Measurements from ENCODE around the gene TRIM44.
A peak's percentile ranks its signal among the peaks of the same experiment; 100 is the strongest.
"Not testable (repeated sequence)": the region's sequence is repeated elsewhere in the genome, so short reads cannot be mapped to it uniquely, and the experiment has no call there.

TRIM44 gene

DNA sequence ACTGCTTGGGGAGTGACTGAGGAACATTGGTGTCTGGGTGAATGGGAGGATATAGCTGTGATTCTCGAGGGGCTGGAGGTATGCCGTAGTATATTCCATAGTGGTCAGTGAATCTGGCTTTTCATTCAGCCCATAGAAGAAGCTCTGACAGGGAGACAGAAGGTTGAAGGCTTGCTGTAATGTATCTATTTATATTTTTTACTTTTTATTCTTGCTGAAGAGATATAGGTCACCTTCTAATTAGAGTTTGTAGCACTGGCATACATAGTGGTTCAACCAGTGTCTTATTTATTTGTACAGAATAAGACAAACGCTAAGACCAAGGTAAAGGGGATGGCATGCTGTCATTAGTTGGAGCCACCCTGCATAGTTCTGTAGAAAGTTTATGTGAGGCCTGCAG, 10.0 kb downstream of the TRIM44 start:
- no peak for DNase-seq (ENCODE audit: low read depth)

DNA sequence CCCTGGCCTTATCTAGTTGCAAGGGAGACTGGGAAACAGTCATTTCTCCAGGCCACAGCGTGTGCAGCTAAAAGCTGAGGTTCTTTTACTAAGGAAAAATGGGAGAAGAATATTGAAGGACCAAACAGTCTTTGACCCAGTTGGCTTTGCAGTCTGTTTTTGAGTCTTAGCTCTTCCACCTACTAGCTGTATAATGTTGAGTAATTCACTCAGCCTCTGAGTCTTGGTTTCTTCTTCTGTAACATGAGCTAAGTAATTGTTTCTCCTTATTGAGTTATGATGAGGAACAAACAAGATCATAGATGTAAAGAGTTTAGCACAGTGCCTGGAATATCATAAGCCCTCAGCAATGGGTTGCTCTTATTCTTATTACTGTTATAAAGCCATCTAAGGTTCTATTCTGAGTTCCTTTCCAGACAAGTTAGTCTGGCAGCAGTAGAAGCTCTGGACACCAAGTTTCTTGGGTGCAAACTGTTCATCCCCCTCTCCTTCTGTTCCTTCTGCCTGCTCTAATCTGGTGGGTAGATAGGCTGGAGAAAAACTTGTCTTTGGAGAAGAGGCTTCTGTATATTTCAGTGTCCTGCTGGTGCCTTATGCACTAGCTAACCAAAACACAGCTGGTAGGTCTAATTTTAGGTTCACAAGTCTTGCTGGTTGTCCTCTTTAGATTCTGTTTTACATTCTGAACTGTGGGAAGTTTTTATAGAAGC, 13.5 kb downstream of the TRIM44 start:
- DNase-seq (ENCODE audit: low read depth) = no peak

DNA sequence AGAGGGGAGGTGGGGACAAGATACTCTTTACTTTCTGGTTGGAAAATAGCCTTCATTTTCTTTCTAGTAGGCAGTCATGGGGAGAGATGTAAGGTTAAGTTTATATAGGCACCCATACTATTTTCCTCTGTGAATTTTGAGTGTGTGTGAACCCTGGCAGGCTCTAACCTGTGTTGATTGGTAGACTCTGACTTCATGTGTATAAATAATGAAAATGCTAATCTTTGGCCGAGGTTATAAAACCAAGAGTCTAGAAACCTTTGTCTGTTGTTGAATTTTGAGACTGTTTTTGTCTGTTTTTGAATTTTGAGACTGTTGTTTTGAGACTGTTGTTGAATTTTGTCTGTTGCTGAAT, 14.0 kb downstream of the TRIM44 start:
- DNase-seq (ENCODE audit: low read depth) = no peak

DNA sequence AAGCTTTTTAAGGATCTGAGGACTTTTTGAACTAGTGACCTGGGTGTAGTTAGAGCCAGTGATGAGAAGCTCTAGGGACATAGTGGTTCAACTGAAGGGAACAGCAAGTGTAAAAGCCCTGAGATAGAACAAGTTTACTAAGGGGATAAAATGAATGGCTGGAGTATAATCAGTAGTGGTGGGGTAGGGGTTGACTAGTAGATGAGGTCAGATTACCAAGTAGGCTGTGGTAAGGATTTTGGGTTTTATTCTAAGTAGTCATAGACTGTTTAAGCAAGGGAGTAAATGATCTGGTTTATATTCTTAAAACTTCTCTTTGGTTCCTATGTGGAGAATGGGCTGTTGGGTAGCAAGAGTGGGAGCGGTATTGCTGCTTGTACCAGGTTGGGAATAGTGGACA, 15.3 kb downstream of the TRIM44 start:
- DNase-seq (ENCODE audit: low read depth) = no peak

DNA sequence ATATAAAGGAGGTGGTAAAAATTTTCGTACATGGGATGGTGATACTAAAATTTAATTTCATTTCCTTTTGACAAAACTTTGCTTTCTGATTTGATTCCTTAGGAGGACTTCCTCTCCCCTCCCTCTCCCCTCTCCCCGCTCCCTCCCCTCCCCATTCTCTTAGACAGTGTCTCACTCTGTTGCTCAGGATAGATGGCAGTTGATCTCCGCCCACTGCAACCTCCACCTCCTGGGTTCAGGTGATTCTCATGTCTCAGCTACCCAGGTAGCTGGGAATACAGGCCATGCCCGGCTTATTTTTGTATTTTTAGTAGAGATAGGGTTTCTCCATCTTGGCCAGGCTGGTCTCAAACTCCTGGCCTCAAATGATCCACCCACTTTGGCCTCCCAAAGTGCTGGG, 15.9 kb downstream of the TRIM44 start:
- no peak for DNase-seq (ENCODE audit: low read depth)

DNA sequence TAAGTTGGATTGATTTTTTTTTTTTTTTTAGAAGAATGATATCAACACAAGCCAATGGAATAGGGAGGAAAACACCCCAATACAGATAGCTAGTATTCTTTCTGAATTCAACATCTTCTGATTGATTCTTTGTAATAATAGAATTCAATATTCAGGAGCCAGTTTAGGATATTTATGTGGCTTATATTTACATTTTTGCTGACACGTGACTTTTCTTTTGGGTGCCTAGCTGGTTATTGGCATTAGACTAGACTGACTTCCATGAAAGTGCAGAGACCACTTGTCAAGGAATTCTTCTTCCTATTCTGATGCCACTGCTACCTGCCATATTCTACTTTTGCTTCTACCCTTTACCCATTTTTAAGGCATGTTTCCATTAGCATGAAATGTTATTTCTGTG, 16.4 kb downstream of the TRIM44 start:
- DNase-seq (ENCODE audit: low read depth) = no peak

DNA sequence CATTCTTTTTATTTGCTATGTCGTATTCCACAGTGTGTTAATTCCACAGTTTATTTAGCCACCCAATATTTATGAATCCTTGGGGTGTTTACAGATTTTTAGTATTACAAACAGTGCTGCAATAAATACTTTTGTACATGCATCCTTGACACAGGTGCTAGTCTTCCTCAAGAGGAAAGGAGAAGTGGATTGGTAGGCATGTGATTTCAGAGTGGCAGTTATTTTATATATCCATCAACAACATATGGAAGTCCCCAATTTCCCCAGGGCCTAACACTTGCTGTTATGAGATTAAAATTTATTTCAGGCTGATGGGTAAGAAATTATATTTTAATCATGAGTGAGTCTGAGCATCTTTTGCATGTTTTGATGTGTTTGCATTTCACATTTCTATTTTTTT, 17.9 kb downstream of the TRIM44 start:
- no peak for DNase-seq (ENCODE audit: low read depth)

DNA sequence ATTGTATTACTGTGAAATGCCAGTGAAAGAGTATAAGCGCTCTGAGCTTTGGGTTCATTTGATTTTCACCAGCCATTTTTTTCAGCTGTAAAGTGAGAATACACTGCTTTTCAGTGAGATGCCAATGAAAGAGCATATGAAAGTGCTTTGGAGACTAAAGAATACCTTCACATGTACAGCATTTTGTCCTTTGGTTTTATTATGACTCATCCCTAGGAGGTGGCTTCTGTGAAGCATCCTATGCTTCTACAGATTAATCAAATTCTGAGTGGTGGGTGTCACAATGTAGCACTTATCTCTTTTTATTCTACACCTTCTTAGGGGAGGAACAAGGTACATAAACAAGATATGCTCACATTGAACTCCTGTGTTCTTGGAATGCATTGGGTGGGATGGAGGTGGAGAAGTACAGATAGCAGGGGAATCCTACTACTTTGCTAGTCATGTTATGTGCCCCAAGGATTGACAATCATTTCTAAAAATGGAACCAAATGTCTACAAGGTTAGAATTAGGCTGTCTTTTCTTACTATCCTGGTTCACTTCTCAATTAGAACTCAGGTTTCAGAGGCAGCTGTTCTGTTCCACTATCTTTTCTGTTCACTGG, 18.7 kb downstream of the TRIM44 start:
- DNase-seq (ENCODE audit: low read depth) = no peak

DNA sequence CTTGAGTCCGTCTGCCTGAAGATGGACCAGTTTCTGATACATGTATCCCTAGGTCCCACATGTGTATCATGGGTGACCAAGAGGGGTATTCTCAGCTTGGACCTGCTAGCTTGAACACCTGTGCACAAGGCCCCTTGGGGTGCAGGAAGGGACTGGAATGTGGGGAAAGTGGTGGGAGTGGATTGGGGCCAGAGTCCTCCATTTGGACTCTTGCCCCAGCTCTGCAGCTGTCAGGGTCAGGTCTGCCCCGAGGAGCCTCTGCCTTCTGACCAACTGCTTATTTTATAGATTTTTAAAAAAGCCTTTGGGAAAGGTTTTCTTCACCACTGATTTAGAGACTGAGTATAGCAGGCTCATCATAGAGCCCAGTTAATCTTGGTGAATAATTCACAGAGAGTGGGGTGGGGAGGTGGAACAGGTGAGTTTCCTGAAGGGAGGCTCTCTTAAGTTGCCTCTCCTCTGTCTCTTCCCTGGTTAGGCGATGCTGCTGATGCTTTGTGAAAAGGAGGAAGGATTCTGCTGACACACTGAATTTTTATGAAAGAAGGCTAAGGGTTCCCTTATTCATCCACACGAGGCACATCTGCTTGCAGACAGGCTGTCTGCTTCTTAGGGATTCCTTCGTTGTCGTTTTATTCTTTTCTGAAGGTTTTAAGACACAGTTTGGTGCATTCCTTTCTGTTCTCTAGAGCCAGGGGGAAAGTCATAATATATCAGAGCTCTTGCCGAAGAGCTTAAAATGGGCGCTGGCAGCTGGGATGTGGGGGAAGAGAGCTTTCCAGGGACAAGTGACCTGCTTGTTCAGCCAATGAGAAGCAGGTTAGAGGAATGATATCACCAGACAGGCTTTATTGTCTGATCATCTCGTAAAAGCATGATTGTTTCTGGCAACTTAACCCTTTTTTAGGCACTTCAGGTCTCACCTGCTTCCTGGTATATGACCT, 19.9 kb downstream of the TRIM44 start:
- no peak for DNase-seq (ENCODE audit: low read depth)

DNA sequence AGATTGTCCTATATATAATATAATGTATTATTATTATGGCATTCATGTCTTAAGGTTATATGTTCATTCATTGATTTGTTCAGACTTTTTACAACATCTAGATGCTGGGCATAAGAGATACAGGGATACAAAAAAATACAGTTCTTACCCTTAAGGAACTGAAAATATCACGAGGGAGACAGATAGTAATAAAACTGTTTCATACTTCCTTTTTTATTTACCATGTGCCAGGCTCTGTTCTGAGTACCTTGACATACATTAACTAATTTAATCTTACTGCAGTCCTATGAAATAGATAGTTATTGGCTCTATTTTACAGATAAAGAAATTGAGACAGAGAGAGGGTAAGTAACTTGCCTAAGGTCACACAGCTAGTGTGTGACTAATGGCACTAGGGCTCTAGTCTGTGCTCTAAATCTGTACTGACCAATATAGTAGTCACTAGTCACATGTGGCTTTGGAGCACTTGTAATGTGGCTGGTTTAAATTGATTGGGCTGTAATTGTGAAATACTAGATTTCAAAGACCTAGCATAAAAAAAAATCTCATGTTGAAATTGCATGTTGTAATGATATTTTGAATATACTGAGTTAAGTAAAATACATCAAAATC, 21.3 kb downstream of the TRIM44 start:
- no peak for DNase-seq (ENCODE audit: low read depth)

DNA sequence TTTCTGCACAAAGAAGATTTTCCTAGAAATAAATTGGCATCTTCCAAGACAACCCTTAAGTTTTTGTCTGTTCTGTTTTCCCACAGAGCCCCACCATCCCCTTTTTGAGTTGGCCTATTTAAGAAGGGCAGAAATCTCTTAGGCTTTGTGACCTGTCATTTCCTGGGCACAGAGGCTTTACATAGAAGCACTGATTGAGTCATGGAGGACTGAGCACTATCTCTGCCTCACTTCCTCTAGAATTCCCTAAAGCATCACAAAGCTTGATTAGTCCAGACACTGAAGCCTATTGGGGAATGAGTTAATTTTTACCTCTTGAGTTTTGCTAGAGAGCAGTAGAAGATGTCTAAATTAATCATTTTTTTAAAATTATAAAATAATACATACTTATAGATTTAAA, 25.4 kb downstream of the TRIM44 start:
- no peak for DNase-seq (ENCODE audit: low read depth)

DNA sequence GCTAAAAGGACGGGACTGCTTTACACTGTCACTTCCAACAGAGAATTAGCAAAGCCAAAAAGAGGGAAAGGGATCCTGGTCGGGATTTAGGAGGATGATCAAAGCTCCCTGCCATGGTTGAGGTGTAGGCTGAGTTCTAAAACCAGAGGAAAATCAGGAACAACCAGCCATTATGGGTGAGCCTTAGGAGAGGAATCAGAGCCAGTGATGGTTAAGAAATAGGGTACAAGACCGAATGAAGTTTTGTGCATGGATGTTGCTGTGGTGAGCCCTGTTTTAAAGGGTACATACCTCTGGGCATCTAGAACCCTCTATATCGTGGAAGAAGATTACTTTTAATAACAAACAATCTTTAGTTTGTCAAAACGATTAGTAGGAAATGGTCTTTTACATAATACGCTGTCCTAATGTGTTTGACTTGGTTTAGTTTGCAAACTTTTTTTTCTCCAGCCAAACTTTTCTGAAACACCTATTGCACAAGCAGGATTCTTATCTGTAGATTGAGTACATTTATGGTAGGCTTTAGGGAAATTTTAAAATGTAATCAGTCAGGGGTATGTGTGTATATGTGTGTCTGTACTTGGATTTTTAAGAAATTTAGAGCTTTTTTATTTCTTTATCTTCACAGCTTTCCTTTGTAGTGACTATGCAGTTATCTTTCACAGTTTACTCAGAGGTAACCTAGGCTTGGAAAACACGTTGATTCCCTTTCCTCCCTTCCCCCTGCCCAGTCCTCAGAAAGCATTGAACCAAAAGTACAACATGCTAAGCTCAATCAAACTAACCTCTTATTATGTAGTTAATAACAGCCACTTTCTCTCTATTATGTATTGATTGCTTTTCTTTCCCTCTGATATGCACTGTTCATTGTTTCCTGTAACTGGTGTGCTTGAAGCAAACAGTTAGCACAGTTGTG, 26.8 kb downstream of the TRIM44 start:
- no peak for DNase-seq (ENCODE audit: low read depth)

DNA sequence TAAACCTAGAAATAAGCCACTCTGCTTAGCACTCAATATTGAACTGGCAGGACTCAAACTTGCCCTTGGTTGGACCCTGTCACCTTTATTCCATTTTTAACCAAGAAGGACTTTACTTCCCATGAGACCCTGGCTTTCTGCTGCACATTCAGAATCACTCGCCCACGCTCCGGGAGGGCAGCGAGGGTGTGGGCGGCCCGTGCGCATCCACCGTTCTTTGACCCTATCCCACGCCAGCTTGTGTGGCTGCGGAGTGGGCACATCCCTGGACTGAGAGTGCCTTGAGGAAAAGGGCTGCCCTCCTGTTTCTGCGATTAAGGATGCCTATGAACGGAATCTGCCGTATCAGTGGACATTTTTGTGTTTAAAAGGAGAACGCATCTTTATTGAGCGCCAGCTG, 39.6 kb downstream of the TRIM44 start:
- DNase-seq (ENCODE audit: low read depth) = no peak

DNA sequence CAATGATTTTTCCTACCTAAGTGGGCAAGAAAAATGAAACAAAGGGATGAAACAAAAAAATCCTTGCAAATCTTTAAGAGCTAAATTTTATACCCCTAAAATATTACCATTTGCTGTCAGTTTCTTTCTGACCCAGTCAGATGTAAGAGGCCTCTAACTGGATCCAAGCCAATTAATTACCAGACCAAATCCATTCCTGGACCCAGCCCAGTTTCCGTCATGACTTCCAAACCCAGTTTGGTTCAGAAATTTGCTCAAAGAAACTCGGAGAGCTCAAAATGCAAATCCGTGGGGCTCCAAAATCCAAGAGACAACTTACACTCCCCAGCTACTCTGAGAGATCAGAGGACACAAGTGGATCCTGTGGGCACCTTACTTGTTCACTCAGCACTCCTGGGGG, 46.8 kb downstream of the TRIM44 start:
- no peak for DNase-seq (ENCODE audit: low read depth)

DNA sequence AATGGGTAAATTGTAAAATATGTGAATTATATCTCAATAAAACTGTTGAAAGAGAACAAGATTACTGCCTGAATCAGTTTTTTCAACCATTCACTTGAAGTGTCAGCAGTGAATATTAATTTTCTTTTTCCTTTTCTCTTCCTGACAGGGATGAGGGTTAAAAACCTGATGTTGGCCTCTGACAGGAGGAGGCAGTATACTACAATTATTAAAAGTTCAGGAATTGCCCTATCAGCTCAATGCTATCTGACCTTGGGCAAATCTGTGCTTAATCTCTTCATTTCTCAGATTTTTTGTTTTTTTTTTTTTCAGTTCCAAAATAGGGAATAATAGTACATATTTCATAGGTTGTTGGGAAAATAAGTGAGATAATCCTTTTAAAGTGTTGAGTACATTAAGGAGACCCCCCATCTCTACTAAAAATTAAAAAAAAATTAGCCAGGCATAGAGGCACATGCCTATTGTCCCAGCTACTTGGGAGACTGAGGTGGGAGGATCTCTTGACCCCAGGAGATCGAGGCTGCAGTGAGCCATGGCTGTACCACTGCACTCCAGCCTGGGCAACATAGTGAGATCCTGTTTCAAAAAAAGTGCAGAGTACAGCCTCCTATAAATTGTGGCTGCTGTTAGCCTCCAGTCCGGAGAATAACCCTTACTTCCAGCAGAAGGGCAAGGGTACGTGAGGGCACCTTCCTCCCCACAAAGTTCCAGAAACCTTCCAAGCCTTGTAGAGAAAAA, 48.8 kb downstream of the TRIM44 start:
- no peak for DNase-seq (ENCODE audit: low read depth)

DNA sequence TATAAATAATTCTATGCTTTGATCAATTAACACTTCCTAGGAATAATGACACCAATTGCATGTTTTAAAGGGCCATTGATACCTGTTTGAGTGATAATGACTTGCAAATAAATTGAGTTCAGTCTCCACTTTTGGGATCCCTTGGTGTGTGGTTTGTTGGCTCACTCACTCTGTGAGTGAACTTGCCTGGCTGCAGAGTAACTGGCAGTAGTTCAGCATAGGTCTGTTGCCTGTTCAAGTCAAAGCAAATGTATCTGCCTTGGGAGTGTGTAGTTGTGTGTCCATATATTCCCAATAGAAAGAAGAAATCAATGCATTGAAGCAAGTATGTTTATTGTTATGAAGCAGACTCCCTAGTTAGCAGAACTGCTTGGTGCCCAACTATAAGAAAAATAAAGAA, 49.3 kb downstream of the TRIM44 start:
- DNase-seq (ENCODE audit: low read depth) = no peak

DNA sequence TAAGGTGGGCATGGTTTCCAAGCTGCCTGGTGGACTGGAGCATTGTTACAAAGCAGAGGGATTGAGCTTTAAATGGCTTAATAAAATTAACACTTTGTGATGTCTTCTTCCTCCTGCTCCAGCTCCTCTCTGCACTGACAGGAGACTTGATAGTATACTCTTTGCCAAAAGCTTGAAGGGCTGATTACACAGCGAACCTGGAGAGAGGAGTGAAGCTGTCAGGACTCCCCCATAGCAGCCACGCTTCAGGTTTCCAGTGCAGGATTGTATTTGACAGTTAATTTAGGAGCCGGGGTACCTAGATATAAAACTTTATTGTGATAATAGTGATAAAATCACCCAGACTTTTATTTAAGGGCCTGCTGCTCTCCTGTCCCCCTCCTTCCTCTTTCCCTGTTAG, 50.0 kb downstream of the TRIM44 start:
- DNase-seq (ENCODE audit: low read depth) = no peak

DNA sequence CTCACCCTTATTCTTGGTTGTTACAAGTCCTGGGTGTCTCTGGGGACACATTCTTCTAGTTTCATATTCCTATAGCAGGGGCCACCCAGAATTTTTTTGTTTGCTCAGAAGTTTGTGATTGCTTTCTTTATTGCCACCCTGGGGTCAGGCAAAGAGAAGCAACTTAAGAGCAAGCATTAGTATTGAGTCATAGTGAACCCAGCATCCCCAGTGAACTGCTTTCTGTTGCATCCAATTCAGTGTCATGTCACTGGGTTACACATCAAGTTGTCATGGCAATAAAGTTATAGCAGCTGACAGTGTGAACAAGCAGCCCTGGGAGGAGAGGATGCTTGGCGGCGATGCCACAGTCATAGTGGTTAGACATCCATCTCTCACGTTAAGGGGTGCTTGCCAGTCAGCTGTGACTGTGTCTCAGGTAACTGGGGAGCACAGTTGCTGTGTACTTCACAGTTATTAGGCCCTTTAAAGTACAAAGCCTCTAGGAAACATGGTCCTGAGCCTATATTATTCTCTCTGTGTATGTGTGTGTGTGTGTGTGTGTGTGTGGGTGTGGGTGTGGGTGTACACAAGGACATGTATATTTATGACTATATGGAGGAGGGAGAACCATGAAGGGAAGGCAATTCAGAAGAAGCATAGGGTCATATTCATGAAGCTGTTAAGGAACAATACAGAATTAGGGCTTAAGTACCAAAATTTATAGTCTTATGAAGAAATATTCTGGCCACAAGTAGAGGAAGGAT, 52.5 kb downstream of the TRIM44 start:
- peak; percentile 73 for DNase-seq (ENCODE audit: low read depth)

DNA sequence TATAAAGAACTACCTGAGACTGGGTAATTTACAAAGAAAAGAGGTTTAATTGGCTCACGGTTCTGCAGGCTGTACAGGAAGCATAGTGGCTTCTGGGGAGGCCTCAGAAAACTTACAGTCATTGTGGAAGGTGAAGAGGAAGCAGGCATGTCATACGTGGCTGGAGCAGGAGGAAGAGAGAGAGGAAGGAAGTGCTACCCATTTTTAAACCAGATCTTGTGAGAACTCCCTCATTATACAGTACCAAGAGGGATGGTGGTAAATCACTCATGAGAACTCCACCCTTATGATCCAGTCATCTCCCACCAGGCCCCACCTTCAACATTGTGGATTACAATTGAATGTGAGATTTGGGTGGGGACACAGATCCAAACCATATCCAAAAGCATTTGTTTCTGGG, 53.1 kb downstream of the TRIM44 start:
- not testable (repeated sequence) for DNase-seq (ENCODE audit: low read depth)

DNA sequence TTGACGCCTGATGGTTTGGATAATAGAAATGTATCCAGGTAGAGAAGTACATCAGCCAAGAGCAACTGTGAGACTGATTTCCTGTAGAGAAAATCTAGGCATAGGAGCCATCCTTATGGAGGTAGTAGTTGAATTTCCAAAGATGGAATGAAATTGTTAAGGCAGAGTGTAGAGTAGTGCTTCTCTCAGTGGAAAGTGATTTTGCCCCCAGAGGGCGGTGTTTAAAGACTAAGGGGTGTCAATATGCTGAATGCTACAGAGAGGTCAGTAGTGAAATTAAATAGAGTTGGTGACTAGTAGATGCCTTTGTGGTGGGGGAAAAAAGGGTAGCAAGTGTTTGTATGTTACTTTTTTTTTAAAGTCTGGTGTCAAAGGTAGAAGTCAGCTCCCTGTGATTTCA, 54.5 kb downstream of the TRIM44 start:
- DNase-seq (ENCODE audit: low read depth) = no peak
